ENCODE data around the gene OLIG3. TPM values are rescaled to one million over a fixed set of nuclear protein-coding genes. Genes with fewer than 3 reads are reported as not detected.

The OLIG3 gene
- total RNA-seq, 1 experiment from 2014 or later: 5.4 TPM

DNA sequence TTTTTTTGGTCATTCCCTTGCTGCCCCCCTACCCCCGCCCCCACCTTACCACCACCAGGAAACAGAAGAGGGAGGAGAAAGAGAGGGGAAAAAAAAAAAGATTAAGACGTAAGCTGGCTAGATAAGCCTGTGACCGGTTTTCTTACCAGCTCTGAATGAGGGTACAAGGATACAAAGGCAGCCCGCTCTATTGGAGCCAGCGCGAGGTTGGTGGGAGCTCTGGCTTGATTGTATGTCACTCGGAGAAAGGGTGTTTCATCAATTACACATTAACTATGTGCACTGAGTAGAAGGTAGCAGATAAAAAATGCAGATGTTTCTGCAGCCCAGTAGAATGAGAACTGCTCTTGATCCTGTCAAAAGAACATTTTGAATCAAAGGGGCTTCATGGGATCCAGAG lies 28.6 kb upstream of the OLIG3 start:
- H3K4me1 Mint-ChIP-seq: peaks cover 56% of the 10 kb centered on the region
- POLR2A ChIA-PET: interaction anchor here (0.5 kb wide), 1 partner anchor 244 kb away, joined by 3 read pairs; no protein-coding TSS in a partner anchor
- CTCF ChIA-PET: interaction anchor here (0.8 to 3.8 kb wide), 3 partner anchors 10 to 429 kb away, joined by 3 to 16 read pairs (median 4); no protein-coding TSS in a partner anchor
- no peak overlapping the region for H3K4me3 Mint-ChIP-seq
- peaks cover 4% of the 10 kb centered on the region for H3K27me3 Mint-ChIP-seq (ENCODE audit: low read depth)
- no peak overlapping the region for H3K27ac Mint-ChIP-seq
- no peak for TF ChIP-seq ATF1 (CRISPR knock-in tag; IDR thresholded peaks at IDR 0.05)
- ATAC-seq (peak; percentile 24; the same call in 1 of the 2 replicates), DNase-seq (ENCODE audit: low spot score) (no peak)
- peaks cover 25% of the 10 kb centered on the region for H3K9me3 Mint-ChIP-seq
- peaks cover 14% of the 10 kb centered on the region for H3K36me3 Mint-ChIP-seq

DNA sequence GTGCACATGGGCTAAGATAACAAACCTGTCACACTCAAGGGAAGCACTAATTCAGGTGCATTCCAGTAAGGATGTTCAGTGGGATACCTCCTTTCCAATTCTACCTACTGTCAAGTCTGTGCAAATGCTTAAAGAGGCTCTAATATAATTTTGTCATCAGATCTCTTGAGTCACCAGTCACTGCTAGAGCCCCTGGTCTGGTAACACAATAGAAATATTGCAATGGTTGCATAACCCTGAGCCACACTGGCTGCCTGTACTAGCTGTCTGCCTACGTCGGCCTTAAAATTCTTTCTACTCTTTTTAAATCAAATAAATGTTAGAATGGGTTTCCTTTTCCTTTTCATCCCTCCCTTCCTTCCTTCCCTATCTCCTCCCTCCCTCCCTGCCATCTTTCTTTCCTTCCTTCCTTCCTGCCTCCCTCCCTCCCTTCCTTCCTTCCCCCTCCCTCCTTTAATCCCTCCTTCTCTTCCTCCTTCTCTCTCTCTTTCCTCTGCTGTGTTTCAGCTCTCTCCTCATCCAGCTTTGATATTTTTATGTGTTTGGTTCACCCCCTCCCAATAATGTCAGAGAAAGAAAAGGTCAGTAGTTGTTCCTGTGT lies 28.1 kb upstream of the OLIG3 start:
- no peak for DNase-seq (ENCODE audit: low spot score)
- CTCF ChIA-PET: interaction anchor here (0.8 to 3.8 kb wide), 3 partner anchors 9 to 428 kb away, joined by 3 to 16 read pairs (median 4); no protein-coding TSS in a partner anchor
- no peak for ATAC-seq
- peaks cover 14% of the 10 kb centered on the region for H3K36me3 Mint-ChIP-seq
- H3K4me1 Mint-ChIP-seq: peaks cover 62% of the 10 kb centered on the region
- peaks cover 9% of the 10 kb centered on the region for H3K27me3 Mint-ChIP-seq (ENCODE audit: low read depth)
- no peak for TF ChIP-seq NFE2L1 (CRISPR knock-in tag; IDR thresholded peaks at IDR 0.05)
- TF ChIP-seq, protein P1, sequence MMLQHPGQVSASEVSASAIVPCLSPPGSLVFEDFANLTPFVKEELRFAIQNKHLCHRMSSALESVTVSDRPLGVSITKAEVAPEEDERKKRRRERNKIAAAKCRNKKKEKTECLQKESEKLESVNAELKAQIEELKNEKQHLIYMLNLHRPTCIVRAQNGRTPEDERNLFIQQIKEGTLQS (CRISPR knock-in tag; conservative IDR thresholded peaks at IDR 0.05): no peak
- TF ChIP-seq, protein P2, sequence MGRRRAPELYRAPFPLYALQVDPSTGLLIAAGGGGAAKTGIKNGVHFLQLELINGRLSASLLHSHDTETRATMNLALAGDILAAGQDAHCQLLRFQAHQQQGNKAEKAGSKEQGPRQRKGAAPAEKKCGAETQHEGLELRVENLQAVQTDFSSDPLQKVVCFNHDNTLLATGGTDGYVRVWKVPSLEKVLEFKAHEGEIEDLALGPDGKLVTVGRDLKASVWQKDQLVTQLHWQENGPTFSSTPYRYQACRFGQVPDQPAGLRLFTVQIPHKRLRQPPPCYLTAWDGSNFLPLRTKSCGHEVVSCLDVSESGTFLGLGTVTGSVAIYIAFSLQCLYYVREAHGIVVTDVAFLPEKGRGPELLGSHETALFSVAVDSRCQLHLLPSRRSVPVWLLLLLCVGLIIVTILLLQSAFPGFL (CRISPR knock-in tag; IDR thresholded peaks at IDR 0.05; ENCODE audit: borderline replicate concordance): no peak
- TF ChIP-seq NR1H2 (CRISPR knock-in tag; IDR thresholded peaks at IDR 0.05): no peak
- TF ChIP-seq, protein P3, sequence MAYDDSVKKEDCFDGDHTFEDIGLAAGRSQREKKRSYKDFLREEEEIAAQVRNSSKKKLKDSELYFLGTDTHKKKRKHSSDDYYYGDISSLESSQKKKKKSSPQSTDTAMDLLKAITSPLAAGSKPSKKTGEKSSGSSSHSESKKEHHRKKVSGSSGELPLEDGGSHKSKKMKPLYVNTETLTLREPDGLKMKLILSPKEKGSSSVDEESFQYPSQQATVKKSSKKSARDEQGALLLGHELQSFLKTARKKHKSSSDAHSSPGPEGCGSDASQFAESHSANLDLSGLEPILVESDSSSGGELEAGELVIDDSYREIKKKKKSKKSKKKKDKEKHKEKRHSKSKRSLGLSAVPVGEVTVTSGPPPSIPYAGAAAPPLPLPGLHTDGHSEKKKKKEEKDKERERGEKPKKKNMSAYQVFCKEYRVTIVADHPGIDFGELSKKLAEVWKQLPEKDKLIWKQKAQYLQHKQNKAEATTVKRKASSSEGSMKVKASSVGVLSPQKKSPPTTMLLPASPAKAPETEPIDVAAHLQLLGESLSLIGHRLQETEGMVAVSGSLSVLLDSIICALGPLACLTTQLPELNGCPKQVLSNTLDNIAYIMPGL (CRISPR knock-in tag; IDR thresholded peaks at IDR 0.05): no peak
- TF ChIP-seq ZNF396 (CRISPR knock-in tag; IDR thresholded peaks at IDR 0.05; ENCODE audit: borderline replicate concordance): no peak
- TF ChIP-seq NR3C1 (CRISPR knock-in tag; conservative IDR thresholded peaks at IDR 0.05; ENCODE audit: low read depth): no peak
- TF ChIP-seq, protein P4, sequence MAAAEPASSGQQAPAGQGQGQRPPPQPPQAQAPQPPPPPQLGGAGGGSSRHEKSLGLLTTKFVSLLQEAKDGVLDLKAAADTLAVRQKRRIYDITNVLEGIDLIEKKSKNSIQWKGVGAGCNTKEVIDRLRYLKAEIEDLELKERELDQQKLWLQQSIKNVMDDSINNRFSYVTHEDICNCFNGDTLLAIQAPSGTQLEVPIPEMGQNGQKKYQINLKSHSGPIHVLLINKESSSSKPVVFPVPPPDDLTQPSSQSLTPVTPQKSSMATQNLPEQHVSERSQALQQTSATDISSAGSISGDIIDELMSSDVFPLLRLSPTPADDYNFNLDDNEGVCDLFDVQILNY (CRISPR knock-in tag; IDR thresholded peaks at IDR 0.05): no peak
- TF ChIP-seq NFATC4 (CRISPR knock-in tag; IDR thresholded peaks at IDR 0.05): no peak
- no peak for TF ChIP-seq TEAD1 (CRISPR knock-in tag; IDR thresholded peaks at IDR 0.05)
- no peak for TF ChIP-seq ZNF219 (CRISPR knock-in tag; IDR thresholded peaks at IDR 0.05; ENCODE audit: borderline replicate concordance)
- TF ChIP-seq, protein P5, sequence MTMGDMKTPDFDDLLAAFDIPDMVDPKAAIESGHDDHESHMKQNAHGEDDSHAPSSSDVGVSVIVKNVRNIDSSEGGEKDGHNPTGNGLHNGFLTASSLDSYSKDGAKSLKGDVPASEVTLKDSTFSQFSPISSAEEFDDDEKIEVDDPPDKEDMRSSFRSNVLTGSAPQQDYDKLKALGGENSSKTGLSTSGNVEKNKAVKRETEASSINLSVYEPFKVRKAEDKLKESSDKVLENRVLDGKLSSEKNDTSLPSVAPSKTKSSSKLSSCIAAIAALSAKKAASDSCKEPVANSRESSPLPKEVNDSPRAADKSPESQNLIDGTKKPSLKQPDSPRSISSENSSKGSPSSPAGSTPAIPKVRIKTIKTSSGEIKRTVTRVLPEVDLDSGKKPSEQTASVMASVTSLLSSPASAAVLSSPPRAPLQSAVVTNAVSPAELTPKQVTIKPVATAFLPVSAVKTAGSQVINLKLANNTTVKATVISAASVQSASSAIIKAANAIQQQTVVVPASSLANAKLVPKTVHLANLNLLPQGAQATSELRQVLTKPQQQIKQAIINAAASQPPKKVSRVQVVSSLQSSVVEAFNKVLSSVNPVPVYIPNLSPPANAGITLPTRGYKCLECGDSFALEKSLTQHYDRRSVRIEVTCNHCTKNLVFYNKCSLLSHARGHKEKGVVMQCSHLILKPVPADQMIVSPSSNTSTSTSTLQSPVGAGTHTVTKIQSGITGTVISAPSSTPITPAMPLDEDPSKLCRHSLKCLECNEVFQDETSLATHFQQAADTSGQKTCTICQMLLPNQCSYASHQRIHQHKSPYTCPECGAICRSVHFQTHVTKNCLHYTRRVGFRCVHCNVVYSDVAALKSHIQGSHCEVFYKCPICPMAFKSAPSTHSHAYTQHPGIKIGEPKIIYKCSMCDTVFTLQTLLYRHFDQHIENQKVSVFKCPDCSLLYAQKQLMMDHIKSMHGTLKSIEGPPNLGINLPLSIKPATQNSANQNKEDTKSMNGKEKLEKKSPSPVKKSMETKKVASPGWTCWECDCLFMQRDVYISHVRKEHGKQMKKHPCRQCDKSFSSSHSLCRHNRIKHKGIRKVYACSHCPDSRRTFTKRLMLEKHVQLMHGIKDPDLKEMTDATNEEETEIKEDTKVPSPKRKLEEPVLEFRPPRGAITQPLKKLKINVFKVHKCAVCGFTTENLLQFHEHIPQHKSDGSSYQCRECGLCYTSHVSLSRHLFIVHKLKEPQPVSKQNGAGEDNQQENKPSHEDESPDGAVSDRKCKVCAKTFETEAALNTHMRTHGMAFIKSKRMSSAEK (CRISPR knock-in tag; IDR thresholded peaks at IDR 0.05; ENCODE audit: borderline replicate concordance): no peak
- TF ChIP-seq TP53 (CRISPR knock-in tag; IDR thresholded peaks at IDR 0.05): no peak
- TF ChIP-seq ZBTB21 (CRISPR knock-in tag; IDR thresholded peaks at IDR 0.05; ENCODE audit: borderline replicate concordance): no peak
- TF ChIP-seq, protein P6, sequence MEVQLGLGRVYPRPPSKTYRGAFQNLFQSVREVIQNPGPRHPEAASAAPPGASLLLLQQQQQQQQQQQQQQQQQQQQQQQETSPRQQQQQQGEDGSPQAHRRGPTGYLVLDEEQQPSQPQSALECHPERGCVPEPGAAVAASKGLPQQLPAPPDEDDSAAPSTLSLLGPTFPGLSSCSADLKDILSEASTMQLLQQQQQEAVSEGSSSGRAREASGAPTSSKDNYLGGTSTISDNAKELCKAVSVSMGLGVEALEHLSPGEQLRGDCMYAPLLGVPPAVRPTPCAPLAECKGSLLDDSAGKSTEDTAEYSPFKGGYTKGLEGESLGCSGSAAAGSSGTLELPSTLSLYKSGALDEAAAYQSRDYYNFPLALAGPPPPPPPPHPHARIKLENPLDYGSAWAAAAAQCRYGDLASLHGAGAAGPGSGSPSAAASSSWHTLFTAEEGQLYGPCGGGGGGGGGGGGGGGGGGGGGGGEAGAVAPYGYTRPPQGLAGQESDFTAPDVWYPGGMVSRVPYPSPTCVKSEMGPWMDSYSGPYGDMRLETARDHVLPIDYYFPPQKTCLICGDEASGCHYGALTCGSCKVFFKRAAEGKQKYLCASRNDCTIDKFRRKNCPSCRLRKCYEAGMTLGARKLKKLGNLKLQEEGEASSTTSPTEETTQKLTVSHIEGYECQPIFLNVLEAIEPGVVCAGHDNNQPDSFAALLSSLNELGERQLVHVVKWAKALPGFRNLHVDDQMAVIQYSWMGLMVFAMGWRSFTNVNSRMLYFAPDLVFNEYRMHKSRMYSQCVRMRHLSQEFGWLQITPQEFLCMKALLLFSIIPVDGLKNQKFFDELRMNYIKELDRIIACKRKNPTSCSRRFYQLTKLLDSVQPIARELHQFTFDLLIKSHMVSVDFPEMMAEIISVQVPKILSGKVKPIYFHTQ (CRISPR knock-in tag; IDR thresholded peaks at IDR 0.05): no peak
- peaks cover 20% of the 10 kb centered on the region for H3K9me3 Mint-ChIP-seq
- no peak overlapping the region for H3K4me3 Mint-ChIP-seq
- no peak overlapping the region for H3K27ac Mint-ChIP-seq
- POLR2A ChIA-PET: no interaction called here

Data from WTC11 (cell line).